Measurements from ENCODE around the gene UBE2E2.

Gene UBE2E2

GRCh38 chr3:23189187-23189586 is 13.9 kb upstream of the UBE2E2 start:
- no peak for TF ChIP-seq CTCF (IDR thresholded peaks at IDR 0.05; ENCODE audit: insufficient read depth, low read depth, low read length, missing control alignments)
- no peak for DNase-seq (ENCODE audit: low read depth)
- no peak overlapping the region for H3K4me3 ChIP-seq (ENCODE audit: low read length)

GRCh38 chr3:23192816-23193215 is 10.3 kb upstream of the UBE2E2 start:
- TF ChIP-seq CTCF (IDR thresholded peaks at IDR 0.05; ENCODE audit: insufficient read depth, low read depth, low read length, missing control alignments): no peak
- H3K4me3 ChIP-seq (ENCODE audit: low read length): no peak overlapping the region
- no peak for DNase-seq (ENCODE audit: low read depth)

GRCh38 chr3:23193831-23194230 is 9.3 kb upstream of the UBE2E2 start:
- no peak for DNase-seq (ENCODE audit: low read depth)
- H3K4me3 ChIP-seq (ENCODE audit: low read length): no peak overlapping the region
- no peak for TF ChIP-seq CTCF (IDR thresholded peaks at IDR 0.05; ENCODE audit: insufficient read depth, low read depth, low read length, missing control alignments)

- no peak overlapping the region for H3K4me3 ChIP-seq (ENCODE audit: low read length)
- TF ChIP-seq CTCF (IDR thresholded peaks at IDR 0.05; ENCODE audit: insufficient read depth, low read depth, low read length, missing control alignments): no peak
- DNase-seq (ENCODE audit: low read depth): no peak
These were observed 4.3 kb upstream of the UBE2E2 start for GRCh38 chr3:23198801-23199200.

- DNase-seq (ENCODE audit: low read depth): no peak
- no peak overlapping the region for H3K4me3 ChIP-seq (ENCODE audit: low read length)
- no peak for TF ChIP-seq CTCF (IDR thresholded peaks at IDR 0.05; ENCODE audit: insufficient read depth, low read depth, low read length, missing control alignments)
These were observed 3.5 kb upstream of the UBE2E2 start for GRCh38 chr3:23199649-23200048.

GRCh38 chr3:23201154-23201838 is 1.8 kb upstream of the UBE2E2 start:
- no peak overlapping the region for H3K4me3 ChIP-seq (ENCODE audit: low read length)
- TF ChIP-seq CTCF (IDR thresholded peaks at IDR 0.05; ENCODE audit: insufficient read depth, low read depth, low read length, missing control alignments): no peak
- no peak for DNase-seq (ENCODE audit: low read depth)
